ENCODE results near the gene OSBPL5.
"Not testable (repeated sequence)": the region's sequence is repeated elsewhere in the genome, so short reads cannot be mapped to it uniquely, and the experiment has no call there.

OSBPL5 gene

GRCh38 chr11:3181725-3182461 lies 16.8 kb upstream of the OSBPL5 start:
- no peak for DNase-seq

- no peak for DNase-seq
These were observed 15.8 kb upstream of the OSBPL5 start for GRCh38 chr11:3180869-3181268.

GRCh38 chr11:3178349-3178748 lies 13.2 kb upstream of the OSBPL5 start:
- no peak for DNase-seq

- DNase-seq = peak; percentile 68 to 85
These were observed 12.8 kb upstream of the OSBPL5 start for GRCh38 chr11:3177931-3178330.

- DNase-seq = no peak
These were observed 11.4 kb upstream of the OSBPL5 start for GRCh38 chr11:3176487-3176886.

GRCh38 chr11:3175194-3175593 lies 10.1 kb upstream of the OSBPL5 start:
- DNase-seq = no peak

- DNase-seq = no peak
These were observed 9.3 kb upstream of the OSBPL5 start for GRCh38 chr11:3174387-3174786.

GRCh38 chr11:3173795-3174194 lies 8.7 kb upstream of the OSBPL5 start:
- no peak for DNase-seq

GRCh38 chr11:3171931-3172560 lies 6.9 kb upstream of the OSBPL5 start:
- DNase-seq = no peak

GRCh38 chr11:3170756-3171650 lies 5.9 kb upstream of the OSBPL5 start:
- no peak for DNase-seq

- peak; percentile 23 to 42 for DNase-seq
These were observed 5.1 kb upstream of the OSBPL5 start for GRCh38 chr11:3170044-3170755.

GRCh38 chr11:3169255-3170043 lies 4.3 kb upstream of the OSBPL5 start:
- DNase-seq = peak; percentile 46 to 50

GRCh38 chr11:3168742-3169254 lies 3.7 kb upstream of the OSBPL5 start:
- not testable (repeated sequence) for DNase-seq

GRCh38 chr11:3167143-3168119 lies 2.3 kb upstream of the OSBPL5 start:
- no peak for DNase-seq

- DNase-seq = no peak
These were observed 1.4 kb upstream of the OSBPL5 start for GRCh38 chr11:3166268-3167142.

- no peak for DNase-seq
These were observed 782 bp upstream of the OSBPL5 start for GRCh38 chr11:3165916-3166267.

GRCh38 chr11:3164552-3165151 lies 458 bp downstream of the OSBPL5 start:
- DNase-seq = no peak

- no peak for DNase-seq
These were observed 965 bp downstream of the OSBPL5 start for GRCh38 chr11:3164138-3164551.
